ENCODE results near the gene ITGAL.

The ITGAL gene

GRCh38 chr16:30482366-30482765, 9.8 kb downstream of the ITGAL start:
- DNase-seq (ENCODE audit: insufficient read length, low spot score) (no peak), FAIRE-seq (no peak)
- TF ChIP-seq CTCF (IDR thresholded peaks at IDR 0.05; ENCODE audit: insufficient read depth, missing control alignments) = no peak

- DNase-seq (ENCODE audit: insufficient read length, low spot score) = no peak
- FAIRE-seq = no peak
- TF ChIP-seq CTCF (IDR thresholded peaks at IDR 0.05; ENCODE audit: insufficient read depth, missing control alignments) = no peak
Observed at GRCh38 chr16:30484887-30485286, 12.3 kb downstream of the ITGAL start.

DNA sequence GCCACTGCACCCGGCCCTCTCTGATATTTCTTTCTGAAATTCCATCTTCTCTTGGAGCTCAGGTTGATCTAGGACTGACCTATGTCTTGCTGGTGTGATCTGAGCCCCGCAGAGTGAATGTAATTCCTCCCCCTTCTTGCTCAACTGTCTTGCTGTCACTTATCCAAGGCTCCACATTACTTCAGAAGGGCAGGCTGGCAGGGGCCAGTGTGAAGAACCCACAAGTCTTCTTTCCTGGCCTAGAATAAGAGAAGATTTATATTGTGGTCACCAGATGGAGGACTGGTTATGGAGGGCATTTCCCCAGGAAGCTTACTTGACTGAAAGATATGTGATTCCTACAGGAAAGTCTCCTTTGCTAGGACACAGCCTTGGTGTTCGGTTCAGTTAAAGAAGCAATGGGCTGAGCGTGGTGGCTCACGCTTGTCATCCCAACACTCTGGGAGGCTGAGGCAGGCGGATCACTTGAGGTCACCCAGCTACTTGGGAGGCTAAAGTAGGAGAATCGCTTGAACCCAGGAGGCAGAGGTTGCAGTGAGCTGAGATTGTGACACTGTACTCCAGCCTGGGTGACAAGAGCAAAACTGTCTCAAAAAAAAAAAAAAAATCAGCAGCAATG, 13.4 kb downstream of the ITGAL start:
- FAIRE-seq (no peak), DNase-seq (ENCODE audit: insufficient read length, low spot score) (no peak)
- no peak for TF ChIP-seq CTCF (IDR thresholded peaks at IDR 0.05; ENCODE audit: insufficient read depth, missing control alignments)

DNA sequence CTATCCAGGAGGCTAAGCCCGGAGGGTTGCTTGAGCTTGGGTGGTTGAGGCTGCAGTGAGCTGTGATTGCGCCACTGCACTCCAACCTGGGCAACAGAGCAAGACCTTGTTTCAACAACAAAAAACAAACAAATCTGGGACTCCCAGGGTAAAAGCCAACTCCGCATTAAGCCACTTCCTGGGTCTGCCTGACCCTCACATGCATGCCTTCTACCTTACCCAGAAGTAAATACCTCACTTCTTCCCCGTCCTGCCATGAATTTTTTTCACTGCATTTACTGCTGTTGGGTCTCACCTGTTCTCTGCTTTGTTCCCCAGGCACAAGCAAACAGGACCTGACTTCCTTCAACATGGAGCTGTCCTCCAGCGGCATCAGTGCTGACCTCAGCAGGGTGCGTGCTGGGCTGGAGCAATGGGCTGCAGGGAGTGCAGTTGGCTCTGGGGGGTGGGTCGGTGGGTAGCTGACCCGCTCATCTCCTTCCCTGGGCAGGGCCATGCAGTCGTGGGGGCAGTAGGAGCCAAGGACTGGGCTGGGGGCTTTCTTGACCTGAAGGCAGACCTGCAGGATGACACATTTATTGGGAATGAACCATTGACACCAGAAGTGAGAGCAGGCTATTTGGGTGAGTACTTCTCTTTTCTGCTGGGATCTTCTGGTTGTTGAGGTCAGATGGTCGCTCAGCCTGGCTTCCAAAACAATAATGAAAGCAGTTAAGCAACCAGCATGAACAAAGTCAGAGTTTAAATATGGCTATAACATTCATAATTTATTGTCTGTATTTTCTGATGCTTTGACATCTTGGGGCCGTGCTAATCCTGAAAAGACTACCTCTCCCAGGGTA, 16.4 kb downstream of the ITGAL start:
- no peak for FAIRE-seq
- TF ChIP-seq CTCF (IDR thresholded peaks at IDR 0.05; ENCODE audit: insufficient read depth, missing control alignments) = no peak
- DNase-seq (ENCODE audit: insufficient read length, low spot score) = no peak

DNA sequence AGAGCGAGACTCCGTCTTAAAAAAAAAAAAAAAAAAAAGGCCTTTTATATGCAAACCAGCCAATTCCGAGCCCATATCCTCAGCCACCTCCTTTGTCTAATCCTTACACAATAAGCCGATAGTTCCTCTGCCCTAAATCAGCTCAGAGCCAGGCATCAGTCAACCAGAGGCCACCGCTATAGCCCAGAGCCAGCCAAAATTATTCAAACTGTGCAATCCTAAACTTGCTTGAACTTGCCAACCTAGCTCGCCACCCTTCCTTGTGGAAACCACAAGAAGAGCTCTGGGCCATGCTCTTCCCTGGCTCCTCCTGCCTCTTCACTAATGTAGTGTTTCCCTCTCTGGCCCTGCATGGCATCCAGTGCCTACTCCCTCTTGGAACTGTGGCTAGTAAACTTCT, 17.7 kb downstream of the ITGAL start:
- FAIRE-seq = no peak
- DNase-seq (ENCODE audit: insufficient read length, low spot score) = no peak
- TF ChIP-seq CTCF (IDR thresholded peaks at IDR 0.05; ENCODE audit: insufficient read depth, missing control alignments) = no peak

- DNase-seq (ENCODE audit: insufficient read length, low spot score) (no peak), FAIRE-seq (no peak)
- TF ChIP-seq CTCF (IDR thresholded peaks at IDR 0.05; ENCODE audit: insufficient read depth, missing control alignments) = no peak
Observed at GRCh38 chr16:30491229-30491628, 18.7 kb downstream of the ITGAL start.

GRCh38 chr16:30491744-30492308, 19.3 kb downstream of the ITGAL start:
- DNase-seq (ENCODE audit: insufficient read length, low spot score) = no peak
- FAIRE-seq = no peak
- no peak for TF ChIP-seq CTCF (IDR thresholded peaks at IDR 0.05; ENCODE audit: insufficient read depth, missing control alignments)

Data from D721Med (cell line).